HG03103 (cell line): ENCODE results near the gene TAF3.

ENCODE experiments used
- ATAC-seq: cut with Tn5 transposase; IDR thresholded peaks from one replicate; pipeline ENCODE4 v1.9.1; 2021; ENCODE audit warnings: low read depth; ENCODE audit not compliant: unreplicated experiment

Gene TAF3

GRCh38 chr10:7932301-7933036, 114.2 kb downstream of the TAF3 start:
- ATAC-seq = no peak

- ATAC-seq = no peak
Observed at GRCh38 chr10:7933262-7933661, 115.0 kb downstream of the TAF3 start.

- no peak for ATAC-seq
Observed at GRCh38 chr10:7933757-7934156, 115.5 kb downstream of the TAF3 start.

GRCh38 chr10:7937315-7937945, 119.1 kb downstream of the TAF3 start:
- no peak for ATAC-seq

GRCh38 chr10:7941576-7941975, 123.3 kb downstream of the TAF3 start:
- no peak for ATAC-seq

GRCh38 chr10:7942316-7942715, 124.0 kb downstream of the TAF3 start:
- no peak for ATAC-seq

- no peak for ATAC-seq
Observed at GRCh38 chr10:7942859-7943258, 124.6 kb downstream of the TAF3 start.

GRCh38 chr10:7944215-7944480, 125.8 kb downstream of the TAF3 start:
- ATAC-seq = no peak

- ATAC-seq = no peak
Observed at GRCh38 chr10:7944537-7944936, 126.2 kb downstream of the TAF3 start.

GRCh38 chr10:7945034-7945433, 126.7 kb downstream of the TAF3 start:
- no peak for ATAC-seq

- ATAC-seq = no peak
Observed at GRCh38 chr10:7945469-7946187, 127.3 kb downstream of the TAF3 start.

- no peak for ATAC-seq
Observed at GRCh38 chr10:7948371-7949000, 130.2 kb downstream of the TAF3 start.

GRCh38 chr10:7950981-7951847, 132.9 kb downstream of the TAF3 start:
- ATAC-seq = no peak

GRCh38 chr10:7952266-7952665, 134.0 kb downstream of the TAF3 start:
- no peak for ATAC-seq

GRCh38 chr10:7953447-7953846, 135.1 kb downstream of the TAF3 start:
- no peak for ATAC-seq

- no peak for ATAC-seq
Observed at GRCh38 chr10:7955446-7955845, 137.1 kb downstream of the TAF3 start.

GRCh38 chr10:7956508-7956907, 138.2 kb downstream of the TAF3 start:
- ATAC-seq = peak; percentile 92

- no peak for ATAC-seq
Observed at GRCh38 chr10:7957591-7957990, 139.3 kb downstream of the TAF3 start.

GRCh38 chr10:7958442-7958841, 140.1 kb downstream of the TAF3 start:
- ATAC-seq = no peak

GRCh38 chr10:7960108-7960507, 141.8 kb downstream of the TAF3 start:
- ATAC-seq = no peak

GRCh38 chr10:7962592-7962991, 144.3 kb downstream of the TAF3 start:
- ATAC-seq = no peak
